Stromal cell of bone marrow (primary cell): ENCODE results near the gene EXOC1L.
"Not testable (repeated sequence)": the region's sequence is repeated elsewhere in the genome, so short reads cannot be mapped to it uniquely, and the experiment has no call there.

ENCODE experiments used
- DNase-seq: peaks from one replicate; pipeline ENCODE4 v3.0.0-alpha.2; 2012; ENCODE audit warnings: low read depth

Gene EXOC1L

DNA sequence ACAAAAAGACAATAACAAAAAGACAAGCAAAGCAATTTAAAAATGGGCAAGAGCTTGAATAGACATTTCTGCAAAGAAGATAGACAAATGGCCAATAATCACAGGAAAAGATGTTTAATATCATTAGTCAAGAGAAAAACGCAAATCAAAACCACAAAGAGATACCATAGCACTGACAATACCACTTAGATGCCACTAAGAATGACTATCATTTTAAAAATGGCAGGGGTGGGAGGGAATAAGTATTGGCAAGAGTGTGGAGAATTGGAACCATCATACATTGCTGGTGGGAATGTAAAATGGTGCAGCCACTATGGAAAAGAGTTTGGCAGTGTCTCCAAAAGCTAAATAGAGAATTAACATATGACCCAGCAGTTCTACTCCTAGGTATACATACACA is 18.8 kb downstream of the EXOC1L start:
- DNase-seq, result no peak

DNA sequence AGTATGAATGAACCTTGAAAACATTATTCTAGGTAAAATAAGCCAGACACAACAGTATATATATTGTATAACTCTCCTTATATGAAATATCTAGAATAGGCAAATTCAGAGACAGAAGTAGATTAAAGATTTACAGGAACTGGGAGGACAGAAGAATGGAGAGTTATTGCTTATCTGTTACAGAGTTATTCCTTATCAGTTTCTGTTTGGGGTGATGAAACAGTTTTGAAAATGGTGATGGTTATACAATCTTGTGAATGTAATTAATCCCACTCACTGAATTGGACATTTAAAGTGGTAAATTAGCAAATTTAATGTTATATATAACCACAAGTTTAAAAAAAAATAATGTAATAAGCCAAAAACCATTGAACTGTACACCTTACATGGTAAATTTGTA is 19.4 kb downstream of the EXOC1L start:
- DNase-seq, result no peak

DNA sequence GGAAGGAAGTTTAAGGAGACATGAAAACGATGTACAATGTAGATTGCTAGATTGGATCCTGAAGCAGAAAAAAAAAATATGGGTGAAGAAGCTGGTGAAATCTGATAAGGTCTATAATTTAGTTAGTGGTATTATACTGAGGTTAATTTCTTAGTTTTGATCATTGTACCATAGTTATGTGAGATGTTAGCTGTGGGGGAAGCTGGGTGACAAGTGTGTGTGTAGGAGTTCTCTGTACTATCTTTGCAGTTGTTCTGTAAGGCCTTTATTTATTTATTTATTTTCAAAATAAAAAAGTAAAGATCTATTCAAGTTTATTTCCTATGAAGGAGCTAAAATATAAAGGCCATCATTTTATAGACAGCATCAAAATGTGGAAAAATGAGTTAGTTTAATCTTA is 21.4 kb downstream of the EXOC1L start:
- no peak for DNase-seq

DNA sequence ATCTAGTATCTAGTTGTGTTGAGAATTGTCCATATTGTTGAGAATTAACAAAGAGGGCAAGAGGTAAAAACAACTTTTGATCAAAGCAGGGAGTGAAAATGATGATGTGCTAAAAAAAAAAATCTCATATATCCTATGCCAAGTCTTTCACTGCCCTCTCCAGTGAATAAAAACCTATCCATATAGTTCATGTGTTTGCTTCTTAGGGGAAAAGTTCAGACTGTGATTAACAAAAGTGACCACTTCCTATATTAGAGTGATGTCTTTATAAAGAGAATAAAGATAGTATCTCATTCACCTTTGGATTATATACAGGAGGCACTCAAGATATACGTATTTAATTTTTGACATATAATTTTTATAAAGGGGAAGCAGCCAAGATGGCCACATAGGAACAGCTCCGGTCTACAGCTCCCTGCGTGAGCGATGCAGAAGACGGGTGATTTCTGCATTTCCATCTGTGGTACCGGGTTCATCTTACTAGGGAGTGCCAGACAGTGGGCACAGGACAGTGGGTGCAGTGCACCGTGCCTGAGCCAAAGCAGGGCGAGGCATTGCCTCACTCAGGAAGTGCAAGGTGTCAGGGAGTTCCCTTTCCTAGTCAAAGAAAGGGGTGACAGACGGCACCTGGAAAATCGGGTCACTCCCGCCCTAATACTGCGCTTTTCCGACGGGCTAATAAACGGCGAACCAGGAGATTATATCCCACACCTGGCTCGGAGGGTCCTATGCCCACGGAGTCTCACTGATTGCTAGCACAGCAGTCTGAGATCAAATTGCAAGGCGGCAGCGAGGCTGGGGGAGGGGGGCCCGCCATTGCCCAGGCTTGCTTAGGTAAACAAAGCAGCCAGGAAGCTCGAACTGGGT is 22.0 kb downstream of the EXOC1L start:
- DNase-seq, result not testable (repeated sequence)

DNA sequence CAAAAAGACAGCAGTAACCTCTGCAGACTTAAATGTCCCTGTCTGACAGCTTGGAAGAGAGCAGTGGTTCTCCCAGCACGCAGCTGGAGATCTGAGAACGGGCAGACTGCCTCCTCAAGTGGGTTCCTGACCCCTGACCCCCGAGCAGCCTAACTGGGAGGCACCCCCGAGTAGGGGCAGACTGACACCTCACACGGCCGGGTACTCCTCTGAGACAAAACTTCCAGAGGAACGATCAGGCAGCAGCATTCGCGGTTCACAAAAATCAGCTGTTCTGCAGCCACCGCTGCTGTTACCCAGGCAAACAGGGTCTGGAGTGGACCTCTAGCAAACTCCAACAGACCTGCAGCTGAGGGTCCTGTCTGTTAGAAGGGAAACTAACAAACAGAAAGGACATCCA is 22.7 kb downstream of the EXOC1L start:
- not testable (repeated sequence) for DNase-seq

DNA sequence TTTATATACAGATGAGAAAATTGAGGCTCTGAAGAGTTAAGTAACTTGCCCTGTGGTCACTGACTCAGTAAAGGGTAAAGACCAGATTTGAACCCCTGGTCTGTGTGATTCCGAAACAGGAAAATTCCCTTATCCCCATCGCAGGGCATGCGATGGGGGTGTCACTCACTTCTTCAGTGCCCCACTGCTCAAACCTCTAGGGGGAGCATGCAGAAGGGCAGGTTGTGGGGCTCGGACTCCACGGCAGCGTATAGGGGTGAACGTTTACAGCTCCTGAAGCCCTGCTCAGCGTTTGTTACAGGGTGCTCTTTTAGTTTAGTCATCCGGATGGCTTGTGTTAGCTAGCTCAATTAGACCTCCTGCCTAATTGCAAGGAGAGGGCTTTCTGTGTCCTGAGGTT is 30.1 kb downstream of the EXOC1L start:
- no peak for DNase-seq

DNA sequence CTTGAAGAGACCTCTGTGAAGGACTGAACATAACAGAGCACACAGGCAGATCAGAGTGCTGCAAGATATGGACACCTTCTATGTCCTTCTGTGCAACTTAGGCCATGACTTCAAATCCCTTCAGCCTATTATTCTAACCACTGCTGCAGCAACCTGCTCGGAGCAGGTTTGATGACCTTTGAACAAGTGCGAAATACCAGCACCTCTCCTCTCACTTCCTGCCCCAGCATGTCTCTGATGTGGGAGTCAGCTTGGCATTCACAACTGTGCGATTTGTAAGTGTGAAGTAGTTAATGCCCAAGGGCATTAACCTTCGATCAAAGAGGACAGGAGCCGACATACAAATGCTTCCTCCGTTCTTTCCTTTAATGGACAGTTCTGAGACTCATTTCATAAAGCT is 32.3 kb downstream of the EXOC1L start:
- DNase-seq, result no peak

DNA sequence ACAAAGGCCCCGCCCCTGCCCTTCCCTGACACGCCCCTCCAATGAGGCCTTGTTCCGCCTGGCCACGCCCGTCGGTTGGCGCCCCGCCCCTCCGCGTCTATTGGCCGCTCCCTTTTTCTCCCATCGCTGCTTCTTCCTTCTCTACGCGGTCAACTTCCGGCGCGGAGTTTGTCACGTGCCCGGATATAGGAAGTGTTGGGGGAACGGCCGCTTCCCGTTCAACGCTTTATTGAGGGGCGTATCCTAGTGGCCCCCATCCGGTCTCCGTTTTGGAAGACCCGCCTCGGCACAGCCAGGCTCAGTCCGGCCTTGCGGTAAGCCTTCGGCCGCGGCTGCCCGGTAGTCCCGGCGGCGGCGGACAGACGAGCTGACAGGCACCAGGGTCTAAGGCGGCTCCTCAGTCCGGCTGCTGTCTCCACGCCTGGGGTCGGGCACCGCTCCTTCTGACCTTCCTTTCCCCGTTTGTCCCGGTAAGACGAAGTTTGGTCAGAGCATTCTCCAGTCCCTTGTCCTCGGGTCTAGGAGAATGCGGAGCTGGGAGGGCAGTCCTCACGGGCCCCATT is 34.0 kb downstream of the EXOC1L start, which contains the start of gene EXOC1:
TSS of gene EXOC1 (plus strand) at position 165 of the 563 bp plus-strand sequence. CDS start 4,676 bp downstream, outside the sequence.
- peak; percentile 93 for DNase-seq

DNA sequence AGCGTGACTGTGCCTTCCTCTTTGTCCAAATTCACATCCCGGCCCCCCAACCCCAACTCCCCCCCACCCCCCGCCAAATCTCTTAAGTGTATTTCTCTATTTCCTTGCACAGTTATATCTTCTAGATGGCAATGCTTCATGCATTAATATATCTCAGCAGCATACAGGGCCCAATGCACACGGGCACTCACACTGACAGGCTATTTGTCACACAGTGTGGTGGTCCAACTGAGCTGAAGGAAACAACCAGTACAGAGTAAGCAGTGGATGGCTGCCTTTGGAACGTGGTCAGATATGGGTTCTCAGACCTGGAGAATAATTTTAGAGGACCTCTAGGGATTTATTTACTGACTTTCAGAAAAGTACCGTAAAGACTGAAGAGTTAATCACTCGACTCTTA is 34.5 kb downstream of the EXOC1L start:
- DNase-seq, result no peak

DNA sequence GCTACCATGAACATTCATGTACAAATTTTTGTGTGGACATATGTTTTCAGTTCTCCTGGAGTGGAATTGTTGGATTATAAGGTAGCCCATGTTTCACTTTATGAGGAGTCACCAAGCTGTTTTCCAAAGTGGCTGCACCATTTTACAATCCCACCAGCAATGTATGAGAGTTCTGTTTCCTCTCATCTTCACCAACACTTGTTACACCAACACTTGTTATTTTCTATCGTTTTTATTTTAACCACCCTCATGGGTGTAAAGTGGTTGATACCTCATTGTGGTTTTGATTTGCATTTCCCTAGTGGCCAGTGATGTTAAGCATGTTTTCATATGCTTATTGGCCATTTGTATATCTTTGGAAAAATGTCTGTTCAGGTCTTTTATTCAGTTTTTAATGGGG is 38.0 kb downstream of the EXOC1L start:
- DNase-seq, result no peak

DNA sequence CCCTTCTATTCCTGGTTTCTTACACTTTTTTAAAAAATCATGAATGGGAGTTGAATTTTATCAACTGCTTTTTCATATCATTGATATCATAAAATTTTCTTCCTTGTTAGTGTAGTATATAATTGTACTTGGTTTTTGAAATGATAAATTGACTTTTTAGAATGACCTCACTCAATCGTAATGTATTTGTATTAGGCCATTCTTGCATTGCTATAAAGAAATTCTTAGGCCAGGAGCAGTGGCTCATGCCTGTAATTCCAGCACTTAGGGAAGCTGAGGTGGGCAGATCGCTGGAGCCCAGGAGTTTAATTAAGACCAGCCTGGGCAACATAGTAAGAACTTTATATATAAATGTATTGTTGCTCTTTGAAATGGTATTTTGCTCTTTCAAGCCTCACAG is 40.1 kb downstream of the EXOC1L start:
- DNase-seq, result no peak

DNA sequence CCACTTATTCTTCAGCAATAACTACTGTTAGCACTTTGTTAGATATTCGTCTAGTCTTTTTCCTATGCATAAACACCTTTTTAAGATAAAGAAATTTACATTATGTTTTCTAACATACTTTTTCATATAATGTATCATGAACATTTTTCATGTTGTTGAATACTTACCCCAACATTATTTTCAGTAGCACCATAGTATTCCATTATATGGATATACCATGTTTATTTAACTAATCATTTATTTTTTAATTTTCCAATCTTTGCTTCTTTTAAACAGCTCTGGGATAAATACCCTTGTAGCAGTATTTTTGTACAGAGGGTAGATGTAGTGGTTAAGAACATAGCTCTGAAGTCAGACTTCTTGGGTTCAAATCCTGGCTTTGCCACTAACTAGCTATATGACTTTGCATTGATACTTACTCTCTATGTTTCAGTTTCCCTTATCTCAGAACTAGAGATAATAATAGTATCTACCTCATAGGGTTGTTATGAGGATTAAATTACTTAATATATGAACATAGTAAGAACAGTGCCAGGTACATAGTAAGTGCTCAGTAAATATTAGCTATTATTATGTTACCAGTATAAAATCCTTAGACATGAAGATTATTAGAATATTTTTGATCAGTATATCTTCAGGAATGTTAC is 45.1 kb downstream of the EXOC1L start:
- DNase-seq, result no peak

DNA sequence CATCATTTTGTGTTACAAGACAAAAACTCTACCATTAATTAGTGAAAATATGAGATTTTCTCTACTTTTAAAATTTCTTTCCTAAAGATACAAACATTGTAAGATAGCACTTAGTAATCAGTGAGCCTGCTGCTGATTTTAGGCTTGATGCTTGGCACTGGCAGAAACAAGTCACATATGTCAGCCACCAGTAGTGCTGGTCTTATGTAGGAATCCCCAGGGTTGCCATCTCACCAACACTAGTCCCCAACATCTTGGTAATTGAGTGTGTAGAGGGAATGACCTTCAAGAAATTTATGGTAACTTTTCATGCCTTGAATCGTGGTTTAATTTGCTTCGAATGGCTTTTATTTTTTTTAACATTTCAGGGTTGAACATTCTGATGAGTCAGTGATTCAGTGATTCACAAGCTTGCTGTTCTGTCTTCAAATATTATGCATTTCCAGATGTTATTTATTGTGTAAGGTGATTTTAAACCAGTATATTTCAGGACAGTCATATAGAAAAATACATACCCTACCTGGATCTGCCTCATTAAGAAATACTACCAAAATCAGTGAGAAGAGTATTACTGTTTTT is 45.7 kb downstream of the EXOC1L start:
- peak; percentile 22 for DNase-seq

DNA sequence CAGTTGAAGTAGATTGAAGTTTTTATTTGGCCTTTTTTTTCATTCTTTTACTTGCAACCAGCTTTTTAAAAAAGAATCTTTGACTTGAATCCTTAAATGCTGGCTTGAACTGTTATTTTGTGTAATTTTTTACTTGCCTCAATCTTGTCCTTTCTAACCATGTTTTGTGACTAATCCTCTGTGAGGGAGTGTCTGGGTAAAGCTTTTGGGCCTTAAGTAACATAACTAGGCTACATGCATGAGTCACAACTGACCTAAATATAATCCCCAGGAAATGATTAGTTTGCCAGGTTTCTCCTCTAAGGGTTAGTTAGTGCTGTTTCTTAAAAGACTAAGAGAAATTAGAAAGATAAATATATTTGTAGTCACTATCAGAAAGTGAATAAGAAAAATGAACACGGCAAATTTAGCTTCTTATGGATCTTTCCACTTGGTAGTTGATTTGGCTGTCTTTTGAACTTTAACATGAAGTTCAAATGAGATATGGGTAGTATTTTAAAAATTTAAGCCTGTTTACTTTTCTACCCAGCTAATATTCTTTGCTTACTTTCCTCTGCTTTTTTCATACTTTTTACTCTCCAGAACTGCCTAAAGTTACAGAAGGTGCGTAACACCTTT is 46.8 kb downstream of the EXOC1L start:
- peak; percentile 93 for DNase-seq

DNA sequence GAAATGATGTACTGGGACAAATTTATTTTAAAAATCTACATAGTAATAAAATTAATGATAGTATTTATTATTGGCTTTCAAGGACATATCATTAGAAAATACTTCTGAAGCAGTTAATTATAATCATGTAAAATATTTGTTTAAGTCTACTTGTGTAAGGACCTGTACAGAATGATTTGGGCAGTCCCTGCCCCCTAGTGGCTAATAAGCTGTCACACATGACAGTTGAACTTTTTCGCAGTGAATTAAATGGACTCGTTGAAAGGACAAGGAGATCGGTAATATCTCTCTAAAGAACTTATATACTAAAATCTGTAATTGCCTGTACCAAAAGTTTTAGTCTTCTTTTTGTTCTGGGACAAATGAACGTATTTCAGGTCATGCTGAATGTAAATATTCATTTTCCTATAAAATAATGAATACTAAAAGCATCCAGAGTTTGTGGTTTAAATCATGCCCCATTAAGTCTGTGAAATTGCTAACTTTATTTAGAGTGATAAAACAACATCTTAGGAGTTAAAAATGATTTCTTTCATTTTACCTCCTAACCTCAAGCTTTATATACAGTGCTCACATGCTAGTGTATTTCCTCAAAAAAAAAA is 47.5 kb downstream of the EXOC1L start:
- DNase-seq, result peak; percentile 36

DNA sequence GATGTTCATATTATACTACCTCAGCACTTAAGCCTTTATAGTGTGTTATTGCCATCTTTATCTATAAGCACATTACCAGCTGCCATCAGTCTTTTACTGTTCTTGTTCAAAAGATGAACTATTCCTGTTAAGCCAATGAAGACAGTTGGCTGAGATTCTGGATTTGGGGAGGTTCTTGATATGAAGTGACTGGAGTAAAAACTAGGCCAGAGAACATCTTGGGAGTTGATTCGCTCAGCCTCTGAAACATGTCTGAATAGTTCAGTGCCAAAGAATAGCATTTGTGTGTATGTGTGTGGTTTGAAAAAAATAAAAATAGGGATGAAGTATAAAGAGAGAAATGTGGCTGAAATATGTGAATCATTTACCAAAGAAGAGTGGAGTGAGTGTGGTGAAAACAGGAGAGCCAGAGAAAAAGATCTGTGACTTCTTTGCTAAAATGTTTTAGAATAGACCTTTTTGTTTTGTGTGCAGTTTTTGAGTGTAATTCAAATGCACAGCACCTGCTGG is 49.0 kb downstream of the EXOC1L start:
- no peak for DNase-seq

DNA sequence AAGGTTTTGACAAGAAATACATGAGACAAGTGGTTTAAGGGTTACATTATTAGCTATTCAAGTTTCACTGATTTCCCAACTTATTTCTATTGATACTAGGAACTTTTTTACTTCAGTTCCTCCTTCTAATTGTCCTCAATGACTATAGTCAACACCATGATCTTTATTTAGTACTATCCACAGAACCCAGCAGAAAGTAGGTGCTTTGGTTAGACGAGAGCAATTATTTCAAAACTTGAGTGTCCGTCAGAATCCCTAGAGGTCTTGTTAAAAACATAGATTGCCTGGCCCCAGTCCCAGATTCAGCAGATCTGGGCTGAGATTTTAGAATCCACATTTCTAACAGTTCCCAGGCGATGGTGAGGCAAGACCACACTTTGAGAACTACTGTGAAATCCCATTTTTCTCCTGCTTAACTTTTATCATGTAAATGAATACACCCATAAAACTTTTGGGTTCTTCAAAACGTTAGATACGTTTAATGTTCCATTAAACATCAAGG is 51.8 kb downstream of the EXOC1L start:
- DNase-seq, result no peak

DNA sequence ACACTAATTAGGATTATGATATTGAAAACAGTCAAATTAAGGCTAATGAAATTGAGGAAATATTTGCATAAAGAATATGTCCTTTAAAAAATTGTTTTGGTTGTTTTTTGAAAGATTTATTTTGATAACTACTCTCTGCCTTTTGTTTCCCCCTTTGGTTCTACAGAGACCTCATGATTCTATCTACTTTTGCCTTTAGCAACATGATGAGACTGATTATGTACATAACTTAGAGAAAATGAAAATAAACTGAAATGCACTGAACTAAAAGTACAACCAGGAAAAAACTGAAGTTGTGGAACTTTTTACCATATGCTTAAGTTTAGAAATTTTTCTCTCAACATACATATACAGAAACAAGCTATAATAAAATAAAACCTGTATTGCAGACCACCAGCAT is 55.2 kb downstream of the EXOC1L start:
- DNase-seq, result no peak

DNA sequence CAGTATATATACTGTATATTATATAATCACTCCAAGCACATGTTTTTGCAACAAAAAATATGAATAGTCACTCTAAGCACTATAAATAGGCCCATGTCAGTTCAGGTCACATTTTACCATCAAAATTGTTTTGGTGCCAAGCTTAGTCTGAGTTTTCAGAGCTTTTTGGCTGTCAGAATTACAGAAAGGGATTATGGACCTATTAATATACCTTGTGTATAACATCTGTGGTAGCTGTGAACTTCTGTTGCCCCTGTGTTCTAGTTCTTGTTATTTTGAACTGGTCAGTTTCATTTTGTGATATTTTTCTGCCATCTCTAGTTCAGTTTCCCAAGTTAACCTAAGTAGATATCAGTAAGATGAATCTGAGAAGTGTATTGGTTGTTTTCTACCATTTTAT is 56.8 kb downstream of the EXOC1L start:
- no peak for DNase-seq

DNA sequence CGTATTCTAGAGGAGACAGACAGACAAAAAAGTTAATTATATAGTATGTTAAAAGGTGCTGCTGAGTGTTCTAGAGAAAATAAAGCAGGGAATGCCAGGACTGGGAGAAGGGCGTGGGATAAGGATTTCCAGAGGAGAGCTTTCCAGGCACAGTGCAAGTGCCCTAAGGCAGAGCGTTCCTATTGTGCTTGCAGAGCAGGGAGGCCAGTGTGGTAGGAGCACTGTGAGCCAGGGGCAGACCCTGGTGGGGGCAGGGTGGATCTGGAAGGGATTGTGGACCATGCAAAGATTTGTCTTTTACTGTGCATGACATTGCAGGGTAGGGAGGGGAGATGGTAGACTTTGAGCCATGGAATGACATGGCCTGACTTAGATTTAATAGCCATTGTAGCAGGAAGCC is 59.6 kb downstream of the EXOC1L start:
- DNase-seq, result no peak

DNA sequence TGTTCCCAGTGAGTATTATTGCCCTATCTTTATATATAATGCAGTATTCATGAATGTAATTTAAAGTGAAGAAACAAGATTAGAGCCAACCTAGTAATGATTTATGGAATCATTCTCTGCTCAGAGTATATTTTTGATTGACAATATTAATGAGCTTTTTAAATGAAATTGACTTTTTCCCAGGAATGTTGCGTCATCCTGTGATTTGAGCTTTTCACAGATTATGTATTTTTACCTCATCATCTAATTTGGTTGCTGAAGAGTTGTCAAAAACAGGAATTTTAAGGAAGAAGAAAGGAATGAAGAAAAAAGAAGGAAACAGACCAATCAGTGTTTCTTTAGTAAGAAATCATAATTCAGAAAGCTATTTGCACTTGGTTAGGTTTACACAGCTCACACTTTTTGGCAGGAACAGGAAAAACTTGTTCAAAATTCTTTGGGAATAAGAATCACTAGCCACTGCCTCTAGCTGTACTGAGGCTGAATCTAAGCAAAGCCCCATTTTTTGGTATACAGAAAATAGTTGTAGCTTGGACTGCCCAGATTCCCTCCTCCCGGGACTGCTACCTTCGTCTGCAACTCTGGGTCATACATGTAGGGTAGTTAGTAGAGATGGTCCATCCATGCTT is 61.2 kb downstream of the EXOC1L start:
- DNase-seq, result no peak
